Neural progenitor cell (in vitro differentiated cells): ENCODE data around the gene SS18L1.

Experiments
- EZH2 ChIP-seq: fragments of 200-600 bp; sonication (generic); IDR thresholded peaks from 2 replicates; pipeline ENCODE4 v1.6.1; 2017; ENCODE audit warnings: antibody characterized with exemption, mild to moderate bottlenecking, moderate library complexity
- TF ChIP-seq, protein P1 (sequence below): fragments of 200-600 bp; sonication (generic); IDR thresholded peaks from 2 replicates; pipeline ENCODE4 v1.5.1; 2017; ENCODE audit warnings: antibody characterized with exemption, mild to moderate bottlenecking

- TF ChIP-seq, protein P1, sequence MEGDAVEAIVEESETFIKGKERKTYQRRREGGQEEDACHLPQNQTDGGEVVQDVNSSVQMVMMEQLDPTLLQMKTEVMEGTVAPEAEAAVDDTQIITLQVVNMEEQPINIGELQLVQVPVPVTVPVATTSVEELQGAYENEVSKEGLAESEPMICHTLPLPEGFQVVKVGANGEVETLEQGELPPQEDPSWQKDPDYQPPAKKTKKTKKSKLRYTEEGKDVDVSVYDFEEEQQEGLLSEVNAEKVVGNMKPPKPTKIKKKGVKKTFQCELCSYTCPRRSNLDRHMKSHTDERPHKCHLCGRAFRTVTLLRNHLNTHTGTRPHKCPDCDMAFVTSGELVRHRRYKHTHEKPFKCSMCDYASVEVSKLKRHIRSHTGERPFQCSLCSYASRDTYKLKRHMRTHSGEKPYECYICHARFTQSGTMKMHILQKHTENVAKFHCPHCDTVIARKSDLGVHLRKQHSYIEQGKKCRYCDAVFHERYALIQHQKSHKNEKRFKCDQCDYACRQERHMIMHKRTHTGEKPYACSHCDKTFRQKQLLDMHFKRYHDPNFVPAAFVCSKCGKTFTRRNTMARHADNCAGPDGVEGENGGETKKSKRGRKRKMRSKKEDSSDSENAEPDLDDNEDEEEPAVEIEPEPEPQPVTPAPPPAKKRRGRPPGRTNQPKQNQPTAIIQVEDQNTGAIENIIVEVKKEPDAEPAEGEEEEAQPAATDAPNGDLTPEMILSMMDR: no peak
- no peak for TF ChIP-seq EZH2
Observed at GRCh38 chr20:62174870-62175624, 31.5 kb downstream of the SS18L1 start.
